Fibroblast of the aortic adventitia (primary cell): ENCODE results near the gene RABGEF1. TPM values are rescaled to one million over a fixed set of nuclear protein-coding genes. Genes with fewer than 3 reads are reported as not detected.
A peak's percentile ranks its signal among the peaks of the same experiment; 100 is the strongest.
"Not testable (repeated sequence)": the region's sequence is repeated elsewhere in the genome, so short reads cannot be mapped to it uniquely, and the experiment has no call there.

ENCODE experiments used
- DNase-seq: peaks from one replicate; pipeline ENCODE4 v3.0.0-alpha.2; 2010; ENCODE audit warnings: low read depth
- H3K4me3 ChIP-seq: 2 replicates; pipeline ENCODE4 v1.5.1; 2011; ENCODE audit warnings: low read depth, mild to moderate bottlenecking, control low read depth, low read length, moderate library complexity
- CTCF ChIP-seq: IDR thresholded peaks from 2 replicates; pipeline ENCODE4 v1.5.1; 2011; ENCODE audit warnings: mild to moderate bottlenecking, low read length, control low read depth, inconsistent platforms; ENCODE audit not compliant: insufficient read depth
- total RNA-seq: library from RNA; depleted of rRNA; stranded (reverse); fragments of >200 nt; gene quantifications from 2 replicates; pipeline ENCODE4 v1.2.3, GENCODE V29; 2012; ENCODE audit warnings: low replicate concordance

The RABGEF1 gene
- total RNA-seq, 1 donor: 75.6 TPM

- no peak overlapping the region for H3K4me3 ChIP-seq
- no peak for TF ChIP-seq CTCF
- no peak for DNase-seq
Measured at GRCh38 chr7:66776800-66777442, 36.4 kb downstream of the RABGEF1 start.

- DNase-seq: peak; percentile 13
- TF ChIP-seq CTCF: no peak
- H3K4me3 ChIP-seq: no peak overlapping the region
Measured at GRCh38 chr7:66778201-66778600, 37.7 kb downstream of the RABGEF1 start.

- DNase-seq: peak; percentile 24
- no peak for TF ChIP-seq CTCF
- no peak overlapping the region for H3K4me3 ChIP-seq
Measured at GRCh38 chr7:66779669-66780409, 39.3 kb downstream of the RABGEF1 start.

GRCh38 chr7:66781408-66782090 lies 41.0 kb downstream of the RABGEF1 start:
- no peak for TF ChIP-seq CTCF
- no peak for DNase-seq
- H3K4me3 ChIP-seq: no peak overlapping the region

GRCh38 chr7:66782875-66783274 lies 42.3 kb downstream of the RABGEF1 start:
- not testable (repeated sequence) for DNase-seq, H3K4me3 ChIP-seq

- DNase-seq, H3K4me3 ChIP-seq: not testable (repeated sequence)
Measured at GRCh38 chr7:66783887-66784595, 43.5 kb downstream of the RABGEF1 start.

GRCh38 chr7:66790196-66790595 lies 49.7 kb downstream of the RABGEF1 start:
- TF ChIP-seq CTCF: no peak
- no peak overlapping the region for H3K4me3 ChIP-seq
- DNase-seq: peak; percentile 34
